Peyer's patch (tissue), 4 donors: ENCODE measurements around the gene QRFP.

ENCODE experiments used
- POLR2A ChIP-seq, 2 donors: fragments of 450-650 bp; IDR thresholded peaks; one replicate each; pipeline ENCODE4 v1.5.1; 2017; ENCODE audit warnings: antibody characterized with exemption in 2 of 2, mild to moderate bottlenecking in 2 of 2, moderate library complexity in 2 of 2
- TF ChIP-seq, protein P1 (sequence below), 6 experiments: fragments of 450-650 bp in 4 of 6; fragments of 200-600 bp in 2 of 6; sonication (generic) in 1 of 6; IDR thresholded peaks; one replicate each; pipeline ENCODE4 v1.5.1; 2017 to 2019; ENCODE audit warnings: antibody characterized with exemption in 6 of 6, mild to moderate bottlenecking in 3 of 6, moderate library complexity in 1 of 6

DNA sequence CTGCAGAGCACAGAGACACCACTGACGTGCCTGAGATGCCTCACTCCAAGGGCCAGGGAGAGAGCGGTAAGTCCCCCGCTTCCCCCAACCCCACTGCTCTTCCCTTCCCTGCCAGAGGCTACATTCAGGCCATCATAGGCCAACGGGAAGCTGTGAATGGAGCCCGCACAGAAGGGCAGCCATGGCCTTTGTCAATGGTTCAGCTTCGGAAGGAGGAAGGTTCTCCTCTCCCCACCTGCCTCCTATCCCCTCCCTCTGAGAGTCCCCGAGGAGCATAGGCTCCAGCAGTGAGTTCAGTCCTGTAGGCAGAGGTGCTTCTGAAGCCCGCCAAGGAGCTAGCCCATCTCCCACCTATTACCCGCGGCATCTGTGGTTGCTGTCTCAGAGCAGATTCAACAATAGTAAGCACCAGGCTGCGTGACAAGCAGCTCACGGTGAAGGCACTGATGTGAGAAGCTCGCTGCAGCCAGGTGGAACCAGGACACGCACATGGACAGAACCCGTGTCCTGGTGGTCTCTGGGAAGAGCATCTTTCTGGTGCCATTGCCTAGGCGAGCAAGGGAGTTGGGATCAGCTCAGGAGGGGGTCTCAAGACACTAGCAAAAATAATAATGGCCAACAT, 15.9 kb downstream of the QRFP start:
- no peak for TF ChIP-seq POLR2A (IDR thresholded peaks at IDR 0.05)
- TF ChIP-seq, protein P1, sequence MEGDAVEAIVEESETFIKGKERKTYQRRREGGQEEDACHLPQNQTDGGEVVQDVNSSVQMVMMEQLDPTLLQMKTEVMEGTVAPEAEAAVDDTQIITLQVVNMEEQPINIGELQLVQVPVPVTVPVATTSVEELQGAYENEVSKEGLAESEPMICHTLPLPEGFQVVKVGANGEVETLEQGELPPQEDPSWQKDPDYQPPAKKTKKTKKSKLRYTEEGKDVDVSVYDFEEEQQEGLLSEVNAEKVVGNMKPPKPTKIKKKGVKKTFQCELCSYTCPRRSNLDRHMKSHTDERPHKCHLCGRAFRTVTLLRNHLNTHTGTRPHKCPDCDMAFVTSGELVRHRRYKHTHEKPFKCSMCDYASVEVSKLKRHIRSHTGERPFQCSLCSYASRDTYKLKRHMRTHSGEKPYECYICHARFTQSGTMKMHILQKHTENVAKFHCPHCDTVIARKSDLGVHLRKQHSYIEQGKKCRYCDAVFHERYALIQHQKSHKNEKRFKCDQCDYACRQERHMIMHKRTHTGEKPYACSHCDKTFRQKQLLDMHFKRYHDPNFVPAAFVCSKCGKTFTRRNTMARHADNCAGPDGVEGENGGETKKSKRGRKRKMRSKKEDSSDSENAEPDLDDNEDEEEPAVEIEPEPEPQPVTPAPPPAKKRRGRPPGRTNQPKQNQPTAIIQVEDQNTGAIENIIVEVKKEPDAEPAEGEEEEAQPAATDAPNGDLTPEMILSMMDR (IDR thresholded peaks at IDR 0.05), result no peak
